ENCODE measurements around the gene HSPA6. TPM values are rescaled to one million over a fixed set of nuclear protein-coding genes. Genes with fewer than 3 reads are reported as not detected.
"Not testable (repeated sequence)": the region's sequence is repeated elsewhere in the genome, so short reads cannot be mapped to it uniquely, and the experiment has no call there.

HSPA6 gene
- total RNA-seq, 1 donor = 2.8 TPM

DNA sequence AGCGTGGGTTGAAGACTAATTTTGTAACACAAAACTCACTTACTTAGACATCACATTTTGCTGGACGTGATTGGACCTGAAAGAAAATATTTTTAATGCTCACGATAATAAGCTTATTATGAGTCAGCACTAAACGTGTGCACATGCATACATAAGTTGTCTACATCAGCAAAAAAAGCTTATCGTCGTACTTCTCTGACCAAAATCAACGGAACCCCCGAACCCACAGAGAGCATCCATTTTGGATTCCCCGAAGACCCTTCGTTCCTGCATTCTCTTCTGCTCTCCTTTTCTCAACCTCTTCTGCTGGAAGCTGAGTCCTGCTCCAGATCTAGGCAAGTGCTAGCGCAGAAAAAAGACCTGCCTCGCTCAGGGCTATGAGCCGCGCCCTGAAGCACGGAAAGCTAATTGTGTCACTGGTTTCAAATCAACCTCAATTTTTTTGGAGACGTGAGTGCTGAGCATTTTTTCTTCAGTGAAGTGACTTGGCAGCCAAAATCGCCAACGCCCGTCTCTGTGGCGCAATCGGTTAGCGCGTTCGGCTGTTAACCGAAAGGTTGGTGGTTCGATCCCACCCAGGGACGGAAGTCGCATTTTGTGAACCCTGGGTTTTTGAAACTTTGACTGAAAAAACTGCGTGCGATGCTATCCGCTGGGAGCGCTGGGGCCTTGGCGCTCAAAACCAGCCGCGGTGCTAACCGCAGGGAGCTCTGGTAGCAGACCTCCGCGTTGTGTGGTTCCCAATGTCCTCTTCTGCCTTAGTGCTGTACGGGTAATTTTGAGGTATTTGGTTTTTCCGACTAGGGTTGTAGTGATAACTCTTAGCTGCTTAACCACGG is 15.6 kb downstream of the HSPA6 start:
- not testable (repeated sequence) for H3K27me3 ChIP-seq (ENCODE audit: insufficient read depth, low read length); H3K9me3 ChIP-seq (ENCODE audit: low read depth, low read length)
- H3K4me3 ChIP-seq (ENCODE audit: low read length) = peak overlapping the region; percentile 45
- H3K4me1 ChIP-seq (ENCODE audit: insufficient read depth, low read length) = peaks cover 41% of the 10 kb centered on the region

- peak overlapping the region; percentile 45 for H3K4me3 ChIP-seq (ENCODE audit: low read length)
- peaks cover 47% of the 10 kb centered on the region for H3K4me1 ChIP-seq (ENCODE audit: insufficient read depth, low read length)
- not testable (repeated sequence) for H3K27me3 ChIP-seq (ENCODE audit: insufficient read depth, low read length); H3K9me3 ChIP-seq (ENCODE audit: low read depth, low read length)
Observed at GRCh38 chr1:161540570-161540960, 16.2 kb downstream of the HSPA6 start.

GRCh38 chr1:161542091-161542559 is 17.8 kb downstream of the HSPA6 start:
- not testable (repeated sequence) for H3K4me3 ChIP-seq (ENCODE audit: low read length); H3K9me3 ChIP-seq (ENCODE audit: low read depth, low read length); H3K27me3 ChIP-seq (ENCODE audit: insufficient read depth, low read length)
- H3K4me1 ChIP-seq (ENCODE audit: insufficient read depth, low read length) = peaks cover 48% of the 10 kb centered on the region

DNA sequence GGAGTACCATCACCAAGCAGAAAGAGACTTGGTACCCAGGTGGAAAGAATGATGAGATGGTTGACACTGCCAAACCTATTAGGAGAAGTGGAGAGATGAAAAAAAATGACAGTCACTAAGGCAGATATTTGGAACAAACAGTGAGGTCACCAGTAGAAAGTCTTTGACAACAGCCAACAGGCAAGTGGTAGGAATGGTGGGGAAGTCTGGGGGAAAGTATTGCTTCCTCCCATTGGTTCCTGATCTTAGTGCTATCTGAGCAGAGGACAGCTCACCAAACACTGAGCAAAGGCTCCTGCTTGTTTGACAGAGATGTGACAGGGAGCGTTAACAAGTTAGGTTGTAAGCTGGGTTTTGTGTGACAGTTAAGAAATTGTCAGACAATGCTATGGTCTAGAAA is 18.8 kb downstream of the HSPA6 start:
- peaks cover 48% of the 10 kb centered on the region for H3K4me1 ChIP-seq (ENCODE audit: insufficient read depth, low read length)

DNA sequence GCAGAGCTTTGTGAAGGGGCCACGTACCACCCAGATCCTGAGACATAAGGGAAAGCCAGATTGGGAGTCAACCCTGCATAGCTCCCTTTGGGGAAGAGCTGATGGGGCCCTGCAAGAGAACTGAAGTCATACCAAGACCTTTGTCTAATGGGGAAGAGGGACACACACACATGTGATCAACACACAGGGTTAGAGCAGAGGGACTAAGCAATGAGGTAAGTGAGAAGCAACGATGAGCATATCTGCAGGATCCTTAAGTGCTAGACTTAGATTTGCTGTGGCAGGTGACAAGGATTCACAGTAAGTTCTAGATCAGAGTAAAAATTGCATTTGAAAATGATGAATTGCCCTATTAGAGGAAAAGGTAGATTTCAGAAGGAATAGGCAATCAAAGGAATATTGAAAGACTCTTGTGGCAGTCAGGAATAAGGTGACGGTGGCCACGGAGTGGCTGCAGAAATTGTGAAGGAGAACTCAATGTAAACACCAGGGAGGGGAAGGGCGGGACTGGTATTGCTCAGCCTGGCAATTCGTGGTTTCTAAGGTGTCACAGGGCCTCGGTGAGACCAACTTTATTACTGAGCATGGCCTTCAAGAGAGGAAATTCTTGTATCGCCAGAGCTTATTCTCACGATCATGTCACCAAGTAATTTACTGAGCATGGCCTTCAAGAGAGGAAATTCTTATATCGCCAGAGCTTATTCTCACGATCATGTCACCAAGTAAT is 20.8 kb downstream of the HSPA6 start:
- H3K4me3 ChIP-seq (ENCODE audit: low read length); H3K9me3 ChIP-seq (ENCODE audit: low read depth, low read length); H3K27me3 ChIP-seq (ENCODE audit: insufficient read depth, low read length): not testable (repeated sequence)
- H3K4me1 ChIP-seq (ENCODE audit: insufficient read depth, low read length) = peaks cover 48% of the 10 kb centered on the region

More for the DNA sequence above, 18.8 kb downstream of the HSPA6 start:
- not testable (repeated sequence) for H3K4me3 ChIP-seq (ENCODE audit: low read length); H3K27me3 ChIP-seq (ENCODE audit: insufficient read depth, low read length); H3K9me3 ChIP-seq (ENCODE audit: low read depth, low read length)

GRCh38 chr1:161547995-161548741 is 23.8 kb downstream of the HSPA6 start:
- peaks cover 26% of the 10 kb centered on the region for H3K4me1 ChIP-seq (ENCODE audit: insufficient read depth, low read length)
- peak overlapping the region; percentile 12 for H3K4me3 ChIP-seq (ENCODE audit: low read length)
- H3K9me3 ChIP-seq (ENCODE audit: low read depth, low read length); H3K27me3 ChIP-seq (ENCODE audit: insufficient read depth, low read length): not testable (repeated sequence)

DNA sequence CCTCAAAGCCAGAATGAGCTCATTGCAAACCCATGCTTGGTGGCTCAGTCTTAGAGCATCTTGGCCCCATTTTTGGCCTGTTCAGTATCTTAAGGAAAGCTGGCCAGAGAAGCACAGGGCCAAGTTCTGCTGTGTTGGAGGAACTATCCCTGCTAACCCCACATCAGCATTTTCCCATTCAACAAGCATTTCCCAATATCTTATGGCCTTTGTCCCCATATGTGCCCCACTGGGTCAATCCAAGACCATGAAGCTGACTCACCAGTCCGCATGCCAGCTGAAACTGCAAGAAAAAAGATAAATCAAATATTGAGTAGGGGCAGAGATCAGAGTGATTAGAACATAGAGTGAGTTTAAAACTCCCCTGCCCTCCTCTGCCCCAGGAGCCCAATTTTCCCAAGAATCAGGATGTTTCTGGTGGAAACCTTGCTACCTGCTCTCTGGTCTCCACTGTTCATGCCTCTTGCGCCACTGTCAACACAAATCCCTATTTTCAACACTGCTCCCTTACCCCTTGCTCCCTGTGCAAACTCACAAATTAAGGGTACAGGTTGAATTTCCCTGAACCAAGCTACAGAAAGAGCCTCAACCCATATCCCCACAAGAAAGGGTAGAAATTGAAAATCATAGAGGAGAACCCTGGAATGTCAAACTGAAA is 24.5 kb downstream of the HSPA6 start:
- Histone ChIP-seq H3K4me3 (ENCODE audit: low read length) (peak overlapping the region; percentile 28), H3K4me1 (ENCODE audit: insufficient read depth, low read length) (peaks cover 28% of the 10 kb centered on the region)
- H3K27me3 ChIP-seq (ENCODE audit: insufficient read depth, low read length); H3K9me3 ChIP-seq (ENCODE audit: low read depth, low read length): not testable (repeated sequence)

- H3K9me3 ChIP-seq (ENCODE audit: low read depth, low read length) = no peaks in the 10 kb centered on the region
- peaks cover 32% of the 10 kb centered on the region for H3K4me1 ChIP-seq (ENCODE audit: insufficient read depth, low read length)
- peak within 1 kb of the TSS; percentile 28 for H3K4me3 ChIP-seq (ENCODE audit: low read length)
- no peaks in the 10 kb centered on the region for H3K27me3 ChIP-seq (ENCODE audit: insufficient read depth, low read length)
Observed at GRCh38 chr1:161549652-161550051, 25.3 kb downstream of the HSPA6 start, which contains the start of gene FCGR3A. TSS of gene FCGR3A (minus strand) at chr1:161549818. CDS start at chr1:161549736, 82 bp downstream.

- not testable (repeated sequence) for H3K27me3 ChIP-seq (ENCODE audit: insufficient read depth, low read length); H3K4me3 ChIP-seq (ENCODE audit: low read length); H3K9me3 ChIP-seq (ENCODE audit: low read depth, low read length)
- H3K4me1 ChIP-seq (ENCODE audit: insufficient read depth, low read length) = peaks cover 35% of the 10 kb centered on the region
Observed at GRCh38 chr1:161550942-161551341, 26.6 kb downstream of the HSPA6 start.

DNA sequence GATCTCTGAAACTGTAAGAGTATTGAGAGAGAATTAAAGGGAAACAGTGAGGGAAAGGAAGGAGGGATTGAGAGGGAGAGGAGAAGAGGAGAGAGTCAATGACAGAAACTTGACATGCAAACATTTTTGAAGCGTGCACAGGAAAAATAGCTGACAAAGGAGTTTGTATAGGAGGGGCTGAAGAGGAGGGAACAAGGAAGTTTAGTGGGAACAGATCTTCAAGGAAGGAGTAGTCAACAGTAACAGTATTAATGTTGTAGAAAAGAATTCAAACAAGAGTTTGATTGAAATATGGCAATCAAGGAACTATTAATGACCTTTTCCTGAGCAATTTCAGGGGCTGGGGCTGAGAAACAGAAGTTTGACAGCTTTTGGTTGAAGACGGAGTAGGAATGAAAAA is 29.3 kb downstream of the HSPA6 start:
- H3K4me1 ChIP-seq (ENCODE audit: insufficient read depth, low read length) = peaks cover 41% of the 10 kb centered on the region
- H3K9me3 ChIP-seq (ENCODE audit: low read depth, low read length); H3K4me3 ChIP-seq (ENCODE audit: low read length); H3K27me3 ChIP-seq (ENCODE audit: insufficient read depth, low read length): not testable (repeated sequence)

DNA sequence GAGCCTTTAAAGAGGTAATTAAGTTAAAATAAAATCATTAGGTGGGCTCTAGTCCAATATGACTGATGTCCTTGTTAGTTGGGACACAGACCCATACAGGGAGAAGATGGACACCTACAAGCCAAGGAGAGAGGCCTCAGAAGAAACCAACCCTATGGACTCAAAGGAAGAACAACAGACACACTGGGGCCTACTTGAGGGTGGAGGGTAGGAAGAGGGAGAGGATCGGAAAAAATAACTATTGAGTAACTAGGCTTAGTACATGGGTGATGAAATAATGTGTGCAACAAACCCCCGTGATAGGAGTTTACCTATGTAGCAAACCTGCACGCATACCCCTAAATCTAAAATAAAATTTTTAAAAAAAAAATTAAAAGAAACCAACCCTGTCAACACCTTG is 30.0 kb downstream of the HSPA6 start:
- peaks cover 38% of the 10 kb centered on the region for H3K4me1 ChIP-seq (ENCODE audit: insufficient read depth, low read length)
- not testable (repeated sequence) for H3K27me3 ChIP-seq (ENCODE audit: insufficient read depth, low read length); H3K9me3 ChIP-seq (ENCODE audit: low read depth, low read length); H3K4me3 ChIP-seq (ENCODE audit: low read length)

GRCh38 chr1:161554815-161555417 is 30.6 kb downstream of the HSPA6 start:
- not testable (repeated sequence) for H3K4me3 ChIP-seq (ENCODE audit: low read length)
- peaks cover 33% of the 10 kb centered on the region for H3K4me1 ChIP-seq (ENCODE audit: insufficient read depth, low read length)

GRCh38 chr1:161556143-161556542 is 31.8 kb downstream of the HSPA6 start:
- not testable (repeated sequence) for H3K27me3 ChIP-seq (ENCODE audit: insufficient read depth, low read length); H3K4me3 ChIP-seq (ENCODE audit: low read length); H3K9me3 ChIP-seq (ENCODE audit: low read depth, low read length)
- H3K4me1 ChIP-seq (ENCODE audit: insufficient read depth, low read length) = peaks cover 34% of the 10 kb centered on the region

More at GRCh38 chr1:161554815-161555417, 30.6 kb downstream of the HSPA6 start:
- not testable (repeated sequence) for H3K27me3 ChIP-seq (ENCODE audit: insufficient read depth, low read length); H3K9me3 ChIP-seq (ENCODE audit: low read depth, low read length)

DNA sequence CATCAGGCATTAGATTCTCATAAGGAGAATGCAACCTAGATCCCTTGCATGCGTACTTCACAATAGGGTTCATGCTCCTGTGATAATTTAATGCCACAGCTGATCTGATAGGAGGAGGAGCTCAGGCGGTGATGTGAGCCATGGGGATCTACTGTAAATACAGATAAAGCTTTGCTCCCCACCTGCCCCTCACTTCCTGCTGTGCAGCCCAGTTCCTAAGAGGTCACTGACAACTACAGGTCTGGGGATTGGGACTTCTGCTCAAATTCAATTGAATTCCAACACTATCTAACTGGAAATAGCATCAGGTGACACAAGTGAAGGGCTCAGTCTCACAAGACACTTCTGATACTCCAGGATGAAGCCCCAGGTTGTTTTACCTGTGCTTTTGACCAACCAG is 32.6 kb downstream of the HSPA6 start:
- H3K9me3 ChIP-seq (ENCODE audit: low read depth, low read length); H3K4me3 ChIP-seq (ENCODE audit: low read length); H3K27me3 ChIP-seq (ENCODE audit: insufficient read depth, low read length): not testable (repeated sequence)
- H3K4me1 ChIP-seq (ENCODE audit: insufficient read depth, low read length) = peaks cover 38% of the 10 kb centered on the region
